NCI-H1105 treated with DMSO at 0.1 percent for 48 hours (cell line): ENCODE measurements around the gene ADRB1.

Experiments
- DNase-seq: peaks from one replicate; lab custom pipeline; 2025; lab: John Stamatoyannopoulos, UW

ADRB1 gene

DNA sequence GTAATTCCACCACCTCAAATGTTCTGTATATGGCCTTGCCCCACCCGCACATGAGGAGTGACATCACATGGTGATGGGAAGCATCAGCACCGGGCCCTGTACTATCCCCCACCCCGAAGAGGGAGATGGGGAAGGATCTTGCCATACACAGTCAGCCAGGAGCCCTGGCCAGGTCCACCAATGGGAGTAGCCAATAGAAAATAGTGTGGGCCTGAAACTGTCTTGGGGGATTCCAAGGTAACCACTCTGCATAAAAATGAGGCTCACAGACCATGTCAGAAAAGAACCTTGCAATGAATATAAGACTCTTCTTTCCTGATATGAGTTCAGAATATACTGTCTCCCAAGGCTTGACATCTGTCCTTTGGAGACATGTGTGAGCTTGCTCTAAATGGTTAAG lies 51.1 kb downstream of the ADRB1 start:
- DNase-seq: no peak

DNA sequence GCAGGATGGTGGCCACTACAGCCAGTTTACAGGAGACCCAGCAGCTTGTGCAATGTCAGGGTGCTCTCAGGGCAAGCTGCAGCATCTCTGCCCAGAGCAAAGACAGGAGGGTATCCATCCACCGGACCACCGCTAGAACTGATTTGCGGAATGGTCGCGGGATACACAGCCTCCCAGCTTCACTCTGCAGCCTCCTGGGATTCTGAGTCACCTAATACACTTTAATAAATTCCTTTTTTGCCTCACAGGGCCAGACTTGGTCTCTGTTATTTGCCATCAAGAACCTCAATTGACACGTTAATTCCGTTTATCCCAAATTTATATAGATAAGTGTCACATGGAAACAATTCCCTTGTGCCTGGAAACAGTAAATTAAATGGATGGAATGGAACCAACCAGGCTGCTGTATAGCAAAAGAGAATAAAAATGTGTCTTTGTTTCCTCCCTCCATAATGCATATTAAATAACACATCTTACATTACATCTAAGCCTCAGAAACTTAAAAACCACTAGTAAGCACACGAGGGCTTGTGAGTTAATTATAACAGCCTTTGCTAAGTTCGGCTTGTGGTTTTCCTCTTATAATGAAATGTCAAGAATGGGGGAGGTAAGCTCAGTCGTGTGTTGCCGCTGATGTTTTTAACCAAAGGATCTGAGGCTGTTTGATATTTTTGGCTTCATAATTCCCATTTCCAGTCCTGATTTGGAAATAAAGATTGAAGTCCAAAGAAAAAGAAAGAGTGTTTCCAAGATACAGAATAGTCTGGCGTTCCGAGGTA lies 52.1 kb downstream of the ADRB1 start:
- no peak for DNase-seq
